Head of caudate nucleus (tissue), 42 donors: Measurements from ENCODE around the gene TNPO2.
"Not testable (repeated sequence)": the region's sequence is repeated elsewhere in the genome, so short reads cannot be mapped to it uniquely, and the experiment has no call there.

Source experiments
- DNase-seq, 42 donors: peaks; one replicate each; pipeline versions ENCODE4 v3.0.0 to v3.0.0-alpha.2; 2020 to 2021; ENCODE audit warnings: mixed read lengths in 7 of 42
- intact Hi-C: fragments of 100-400 bp; cut with DNase I; formaldehyde crosslinking; loops from one replicate; pipeline ENCODE4 v1.15.0; 2022

Gene TNPO2

DNA sequence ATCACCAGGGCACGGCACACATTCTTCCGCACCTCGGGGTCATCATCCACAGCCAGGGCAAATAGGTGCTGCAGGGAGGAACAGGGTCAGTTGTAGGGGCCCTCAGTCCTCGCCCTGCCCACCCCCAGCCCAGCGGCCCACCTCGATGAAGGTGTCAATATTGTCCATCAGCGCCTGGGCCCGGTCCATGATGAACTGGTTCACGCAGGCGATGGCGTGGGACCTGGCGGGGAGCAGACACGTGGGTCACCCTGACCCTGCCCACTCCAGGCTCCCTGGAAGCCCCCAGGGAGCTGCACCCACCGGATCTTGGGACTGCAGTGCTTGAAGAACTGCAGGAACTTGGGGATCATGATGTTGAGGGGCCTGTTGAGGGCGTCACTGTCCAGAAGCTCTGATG is 8.6 kb downstream of the TNPO2 start:
- intact Hi-C loops: no loop called here
- DNase-seq: no peak

DNA sequence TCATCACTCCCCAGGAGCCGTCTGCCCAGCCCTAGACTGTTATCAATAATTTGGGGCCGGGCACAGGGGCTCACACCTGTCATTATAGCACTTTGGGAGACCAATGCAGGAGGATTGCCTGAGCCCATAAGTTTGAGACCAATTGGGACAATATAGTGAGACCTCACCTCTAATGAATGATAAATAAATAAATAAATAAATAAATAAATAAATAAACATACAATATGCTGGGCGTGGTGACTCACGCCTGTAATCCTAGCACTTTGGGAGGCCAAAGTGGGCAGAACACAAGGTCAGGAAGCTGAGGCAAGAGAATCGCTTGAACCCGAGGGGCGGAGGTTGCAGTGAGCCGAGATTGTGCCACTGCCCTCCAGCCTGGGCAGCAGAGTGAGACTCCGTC is 10.4 kb downstream of the TNPO2 start:
- intact Hi-C loops, DNase-seq: not testable (repeated sequence)

DNA sequence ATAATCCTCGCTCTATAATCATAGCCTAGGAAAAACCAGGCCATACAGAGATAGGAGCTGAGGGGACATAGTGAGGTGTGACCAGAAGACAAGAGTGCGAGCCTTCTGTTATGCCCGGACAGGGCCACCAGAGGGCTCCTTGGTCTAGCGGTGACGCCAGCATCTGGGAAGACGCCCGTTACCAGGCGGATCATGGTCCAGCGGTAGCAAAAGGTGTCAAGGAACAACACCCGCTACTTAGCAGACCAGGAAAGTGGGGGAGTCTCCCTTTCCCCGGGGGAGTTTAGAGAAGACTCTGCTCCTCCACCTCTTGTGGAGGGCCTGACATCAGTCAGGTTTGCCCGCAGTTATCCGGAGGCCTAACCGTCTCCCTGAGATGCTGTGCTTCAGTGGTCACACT is 11.7 kb downstream of the TNPO2 start:
- DNase-seq: peak in 22 of 42 donors; percentile 15 to 58 (median 33)
- intact Hi-C loops: not testable (repeated sequence)

DNA sequence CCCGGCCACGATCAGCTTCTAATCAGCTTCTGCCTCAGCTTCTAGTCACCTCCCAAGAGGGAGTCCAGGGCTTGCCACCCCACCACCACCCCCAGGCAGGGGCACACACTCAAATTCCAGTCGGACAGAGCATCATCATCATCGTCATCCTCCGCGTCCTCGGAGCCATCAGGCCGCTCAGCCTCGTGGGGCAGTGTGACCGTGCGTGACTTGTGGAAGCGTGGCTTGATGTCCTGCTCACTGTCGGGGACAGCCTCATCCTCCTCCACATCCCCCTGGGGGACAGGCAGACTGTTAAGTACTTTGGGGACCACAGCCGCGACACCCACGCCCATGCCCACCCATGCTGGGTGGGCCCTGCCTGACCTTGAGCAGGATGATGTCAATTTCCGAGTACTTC is 12.5 kb downstream of the TNPO2 start:
- no peak for DNase-seq
- intact Hi-C loops: no loop called here

DNA sequence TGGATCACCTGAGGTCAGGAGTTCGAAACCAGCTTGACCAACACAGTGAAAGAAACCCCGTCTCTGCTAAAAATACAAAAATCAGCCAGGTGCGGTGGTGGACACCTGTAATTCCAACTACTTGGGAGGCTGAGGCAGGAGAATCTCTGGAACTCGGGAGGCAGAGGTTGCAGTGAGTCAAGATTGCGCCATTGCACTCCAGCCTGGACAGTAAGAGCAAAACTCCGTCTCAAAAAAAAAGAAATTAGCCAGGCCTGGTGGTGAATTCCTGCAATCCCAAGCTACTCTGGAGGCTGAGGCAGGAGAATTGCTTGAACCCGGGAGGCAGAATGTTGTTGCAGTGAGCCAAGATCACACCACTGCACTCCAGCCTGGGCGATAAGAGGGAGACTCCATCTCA is 15.1 kb downstream of the TNPO2 start:
- no peak for DNase-seq
- intact Hi-C loops: no loop called here

DNA sequence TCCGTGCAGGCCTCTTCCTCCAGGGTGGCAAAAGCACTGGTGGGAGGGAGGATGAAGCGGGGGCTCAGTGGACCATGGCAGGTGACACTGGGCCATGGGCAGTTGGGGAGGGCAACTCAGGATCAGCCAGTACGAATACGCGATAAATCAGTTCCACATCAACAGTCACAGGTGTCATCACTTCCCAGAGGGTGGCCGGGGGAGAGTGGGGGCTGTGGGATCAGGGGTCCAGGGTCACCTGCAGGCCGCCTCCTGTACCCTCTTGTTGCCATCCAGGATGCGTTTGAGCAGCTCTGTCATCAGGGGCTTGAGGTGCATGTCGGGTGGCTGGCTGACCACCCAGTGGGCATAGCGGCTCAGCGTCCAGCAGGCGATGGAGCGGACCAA is 17.4 kb downstream of the TNPO2 start:
- no peak for DNase-seq
- intact Hi-C loops: no loop called here

DNA sequence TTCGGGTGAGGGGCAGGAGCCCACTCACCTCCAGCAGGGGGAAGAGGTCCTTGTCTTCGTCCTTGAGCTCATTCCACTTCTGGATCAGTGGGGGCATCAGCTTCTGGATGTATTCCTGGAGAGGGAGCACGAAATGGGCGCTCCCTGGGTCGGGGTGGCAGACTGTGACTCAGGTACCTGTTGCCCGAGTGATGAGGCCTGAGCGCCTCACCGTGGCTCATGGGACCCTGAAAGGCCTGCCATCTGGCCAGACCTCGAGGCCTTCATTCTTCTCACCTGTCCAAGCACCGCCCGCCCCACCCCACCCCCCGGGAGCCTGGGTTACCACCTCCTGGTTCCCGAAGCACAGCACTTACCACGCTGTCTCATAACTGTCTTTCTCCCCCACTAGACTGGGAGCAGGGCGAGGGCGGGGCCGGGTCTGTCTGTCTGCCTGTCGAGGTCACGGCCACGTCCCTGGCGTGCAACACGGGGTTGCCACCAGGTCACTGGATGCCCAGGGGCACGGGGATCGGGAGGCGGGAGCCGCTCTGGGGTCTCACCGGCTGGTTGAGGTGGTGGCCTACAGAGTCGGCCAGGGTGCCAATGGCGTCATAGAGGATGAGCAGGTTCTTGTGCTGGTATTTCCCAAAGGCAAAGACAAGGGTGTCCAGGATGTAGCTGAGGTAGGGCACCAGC is 17.9 kb downstream of the TNPO2 start:
- intact Hi-C loops: no loop called here
- DNase-seq: no peak

DNA sequence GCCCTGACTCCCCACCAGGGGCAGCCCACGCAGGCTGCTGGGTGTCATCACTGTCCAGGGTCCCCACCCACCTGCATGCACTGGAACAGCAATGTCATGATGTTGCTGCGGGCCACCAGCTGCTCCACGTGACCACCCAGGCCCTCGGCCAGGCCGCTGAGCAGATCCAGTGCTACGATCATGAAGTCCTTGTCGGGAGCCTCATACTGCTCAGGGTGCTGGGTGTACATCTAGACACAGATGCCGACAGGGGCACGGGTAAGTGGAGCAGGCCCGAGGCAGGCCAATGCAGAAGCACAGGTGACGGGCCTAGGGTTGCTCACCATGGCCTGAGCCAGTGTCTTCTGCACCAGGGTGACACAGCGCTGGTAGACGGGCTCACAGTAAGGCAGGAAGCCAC is 18.6 kb downstream of the TNPO2 start:
- intact Hi-C loops: no loop called here
- DNase-seq: no peak

DNA sequence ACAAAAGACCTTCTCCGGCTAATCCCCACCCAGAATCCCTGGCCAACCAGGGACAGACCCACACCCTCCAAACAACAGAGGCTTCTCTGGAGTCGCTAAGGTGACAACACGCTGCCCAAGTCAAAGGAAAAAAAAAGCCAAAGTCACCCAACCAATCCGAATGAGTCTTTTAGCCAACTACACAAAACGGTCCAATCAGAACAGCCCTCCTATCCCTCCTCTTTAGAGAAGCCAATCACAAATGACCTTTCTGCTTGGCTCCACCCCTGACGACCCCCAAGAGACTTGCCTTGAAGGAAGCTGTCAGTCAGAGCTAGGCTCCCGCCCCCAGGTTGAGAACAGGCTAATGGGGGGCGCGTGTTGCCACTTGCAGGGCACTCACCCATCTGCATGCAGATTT is 20.7 kb downstream of the TNPO2 start:
- DNase-seq: no peak
- intact Hi-C loops: no loop called here

DNA sequence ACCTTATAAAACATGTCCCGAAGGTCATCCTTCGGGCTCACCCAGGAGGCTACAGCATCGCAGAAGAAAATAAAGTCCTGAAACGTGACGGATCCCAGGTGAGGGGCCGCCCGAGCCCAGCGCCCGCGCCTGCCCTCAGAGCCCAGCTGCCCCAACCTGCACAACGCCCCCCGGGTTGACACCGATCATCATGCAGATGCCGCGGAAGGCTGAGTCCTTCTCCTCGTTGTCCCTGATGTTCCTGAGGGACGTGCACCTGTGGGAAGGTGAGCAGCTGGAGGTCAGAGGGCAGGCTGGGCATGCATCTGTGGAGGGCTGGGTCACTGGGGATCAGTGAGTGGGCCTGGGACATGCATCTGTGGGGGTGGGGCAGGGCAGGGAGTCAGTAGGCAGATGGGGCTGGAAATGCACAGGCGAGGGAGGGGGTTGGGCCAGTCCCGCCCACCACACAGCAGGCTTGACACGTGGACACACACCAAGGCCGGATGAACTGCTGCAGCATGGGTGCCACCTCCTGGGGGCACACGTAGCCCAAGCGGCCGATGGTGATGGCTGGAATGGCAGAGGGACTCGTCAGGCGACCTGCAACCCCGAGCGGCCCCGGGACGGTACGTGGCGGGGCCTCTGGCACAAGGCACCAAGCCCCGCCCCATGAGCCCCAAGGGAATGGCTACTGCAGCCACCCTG is 22.0 kb downstream of the TNPO2 start:
- intact Hi-C loops: no loop called here
- DNase-seq: no peak

DNA sequence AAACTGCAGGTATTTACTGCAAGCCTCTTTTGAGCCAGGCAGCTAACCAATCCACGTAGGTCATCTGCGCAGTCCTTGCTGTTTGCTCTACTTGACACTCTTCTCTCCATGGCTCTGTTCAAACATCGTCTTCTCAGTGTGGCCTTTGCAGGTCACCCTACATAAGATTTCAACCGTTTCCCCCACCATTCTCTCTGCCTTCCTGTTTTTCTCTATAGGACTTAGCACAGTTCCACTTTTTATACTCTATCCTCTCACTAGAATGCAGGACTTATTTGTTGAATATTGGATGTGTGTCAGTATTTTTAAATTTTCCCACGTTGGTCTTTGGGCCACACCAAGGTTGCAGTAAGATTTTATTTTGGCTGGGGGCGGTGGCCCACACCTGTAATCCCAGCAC is 25.6 kb downstream of the TNPO2 start:
- intact Hi-C loops: no loop called here

DNA sequence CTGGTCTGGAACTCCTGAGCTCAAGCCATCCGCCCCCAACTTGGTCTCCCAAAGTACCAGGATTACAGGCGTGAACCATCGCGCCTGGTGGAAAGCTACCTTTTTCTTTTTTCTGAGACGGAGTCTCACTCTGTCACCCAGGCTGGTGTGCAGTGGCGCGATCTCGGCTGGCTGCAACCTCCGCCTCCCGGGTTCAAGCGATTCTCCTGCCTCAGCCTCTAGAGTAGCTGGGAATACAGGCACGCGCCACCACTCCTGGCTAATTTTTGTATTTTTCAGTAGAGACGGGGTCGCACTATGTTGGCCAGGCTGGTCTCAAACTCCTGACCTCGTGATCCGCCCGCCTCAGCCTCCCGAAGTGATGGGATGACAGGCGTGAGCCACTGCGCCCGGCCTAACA is 26.3 kb downstream of the TNPO2 start:
- intact Hi-C loops, DNase-seq: not testable (repeated sequence)

More for the DNA sequence above, 25.6 kb downstream of the TNPO2 start:
- DNase-seq: no peak

DNA sequence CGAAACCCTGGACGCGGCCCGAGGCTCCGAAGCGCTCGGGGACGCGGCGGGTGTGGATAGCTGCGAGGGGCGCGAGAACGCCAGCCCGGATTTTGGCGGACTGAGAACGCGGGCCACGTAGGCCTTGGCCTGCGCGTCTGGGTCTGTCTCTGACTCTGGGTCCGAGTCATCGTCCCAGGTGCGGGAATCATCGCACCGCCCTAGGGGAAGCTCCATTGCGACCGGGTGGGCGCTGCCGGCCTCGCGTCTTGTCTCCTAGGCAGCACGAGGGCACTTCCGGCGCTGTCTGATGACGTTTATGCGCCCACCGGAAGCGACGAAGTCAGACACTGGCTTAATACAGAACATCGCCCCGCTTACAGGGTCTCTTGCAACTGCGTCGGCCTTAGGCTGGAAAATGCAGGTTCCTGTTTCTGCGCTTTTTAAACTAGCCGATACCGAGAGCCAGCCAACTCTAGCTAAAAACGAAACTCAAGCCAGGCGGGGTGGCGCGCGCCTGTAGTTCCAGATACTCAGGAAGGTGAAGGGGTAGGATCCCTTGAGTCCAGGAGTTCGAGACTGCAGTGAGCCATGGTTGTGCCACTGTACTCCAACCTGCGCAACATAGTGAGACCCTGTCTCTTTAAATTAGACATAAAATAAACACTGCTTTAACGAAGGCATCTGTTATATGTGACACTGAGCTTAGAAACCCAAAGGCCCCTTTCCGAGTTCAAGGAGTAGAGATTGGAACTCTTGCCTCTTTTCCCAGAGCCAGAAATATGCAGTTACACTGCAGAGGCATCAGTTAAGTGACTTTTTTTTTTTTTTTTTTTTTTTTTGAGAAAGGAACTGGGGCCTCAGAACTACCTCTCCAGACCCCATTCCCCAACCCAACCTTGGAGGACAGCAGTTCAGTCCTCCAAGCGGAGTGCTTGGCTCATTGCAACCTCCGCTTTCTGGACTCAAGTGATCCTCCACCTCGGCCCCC is 27.1 kb downstream of the TNPO2 start, which contains the start of gene FBXW9:
Gene FBXW9, minus strand, starts transcription at position 266 of the 970 bp plus-strand sequence. Its CDS starts 50 bp downstream, at position 216.
- intact Hi-C loops: no loop called here
- peak; percentile 82 to 100 (median 98) for DNase-seq

DNA sequence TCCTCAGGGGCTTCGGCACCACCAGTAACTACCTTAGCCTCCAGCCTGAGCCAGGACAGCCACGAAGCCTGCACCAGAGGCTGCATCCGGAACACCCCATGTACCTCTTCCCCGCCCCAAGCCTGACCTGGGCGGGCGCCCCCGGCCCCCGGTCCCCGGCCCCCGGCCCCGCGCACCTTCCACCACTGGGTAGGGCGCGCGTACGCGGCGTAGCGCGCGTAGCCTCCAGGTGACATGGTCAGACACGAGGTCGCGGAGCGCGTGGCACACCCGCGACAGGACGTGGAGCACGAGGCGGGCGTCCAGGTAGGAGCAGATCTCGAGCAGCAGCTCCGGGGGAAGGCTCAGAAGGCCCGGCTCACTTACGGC is 27.8 kb downstream of the TNPO2 start:
- intact Hi-C loops: no loop called here
- peak in 10 of 42 donors; percentile 12 to 40 (median 26) for DNase-seq

DNA sequence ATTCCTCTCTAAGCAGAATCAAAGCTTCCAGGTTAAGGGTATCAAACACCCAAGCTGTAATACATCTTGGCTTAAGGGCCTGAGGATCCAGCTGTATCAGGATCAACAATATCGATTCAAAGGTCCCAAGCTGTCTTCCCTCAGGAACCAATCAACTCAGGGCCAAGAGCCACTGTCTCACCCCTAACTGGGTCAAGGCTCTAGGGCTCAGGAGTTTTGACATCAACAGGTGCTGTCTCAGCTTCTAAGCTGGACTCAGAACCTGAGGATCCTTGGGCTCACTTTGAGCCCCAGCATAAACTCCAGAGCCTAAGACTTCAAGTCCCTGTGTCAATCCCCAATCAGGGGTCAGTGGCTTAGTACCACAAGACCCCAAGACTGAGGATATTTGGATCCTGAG is 28.2 kb downstream of the TNPO2 start:
- intact Hi-C loops: no loop called here
- DNase-seq: no peak

DNA sequence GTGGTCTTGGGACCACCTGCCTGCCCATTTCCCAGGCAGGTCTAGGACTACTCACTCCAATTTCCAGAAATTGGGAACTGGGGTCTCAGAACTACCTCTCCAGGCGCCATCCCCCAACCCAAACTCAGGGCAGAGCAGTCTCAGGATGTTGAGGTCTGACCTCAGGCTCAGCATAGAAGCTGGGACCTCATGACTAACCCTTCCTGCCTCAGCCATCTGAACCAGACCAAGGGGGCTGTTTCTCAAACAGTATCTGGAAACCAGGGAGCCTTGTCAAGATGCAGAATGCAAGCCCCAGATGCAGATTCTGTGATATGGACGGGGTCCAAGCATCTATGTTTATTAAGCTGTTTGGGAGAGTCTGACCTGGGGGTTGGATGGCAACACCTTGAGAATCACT is 28.6 kb downstream of the TNPO2 start:
- intact Hi-C loops: no loop called here
- no peak for DNase-seq

DNA sequence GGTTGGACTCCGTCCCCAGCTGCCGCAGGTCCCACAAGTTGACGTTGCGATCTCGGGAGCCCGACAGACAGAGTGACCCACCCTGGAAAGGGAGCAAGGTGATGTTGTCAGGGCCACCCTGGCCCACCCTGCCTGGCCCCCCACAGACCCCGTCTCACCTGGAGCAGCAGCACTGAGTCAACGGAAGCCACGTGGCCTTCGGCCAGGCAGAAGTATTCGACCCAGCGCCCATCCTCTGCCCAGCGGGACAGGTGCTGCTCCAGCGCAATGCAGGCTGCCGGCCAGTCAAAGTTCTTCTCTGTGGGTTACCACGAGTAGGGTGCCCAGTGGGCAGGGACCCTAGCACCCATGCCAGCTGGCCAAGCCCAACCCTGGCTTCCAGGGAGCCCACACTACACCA is 29.1 kb downstream of the TNPO2 start:
- no peak for DNase-seq
- intact Hi-C loops: no loop called here

DNA sequence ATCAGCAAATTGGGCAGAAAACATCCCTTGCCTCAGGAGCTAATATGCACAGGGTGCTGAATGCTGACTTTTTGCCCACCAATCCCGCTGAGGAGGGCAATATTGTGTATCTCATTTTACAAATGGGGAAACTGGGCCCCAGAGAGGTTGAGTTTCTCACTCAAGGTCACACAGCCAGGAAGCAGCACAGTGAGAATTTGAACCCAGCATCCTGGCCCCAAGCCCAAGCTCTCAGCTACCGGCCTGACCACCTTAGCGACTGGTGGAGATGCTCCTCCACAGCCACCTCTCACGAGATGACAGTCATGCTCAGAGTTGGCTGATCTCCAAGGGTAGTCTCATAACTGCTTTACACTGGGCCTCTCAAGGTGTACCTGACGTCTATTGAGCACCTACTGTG is 30.8 kb downstream of the TNPO2 start:
- intact Hi-C loops: no loop called here
- no peak for DNase-seq

DNA sequence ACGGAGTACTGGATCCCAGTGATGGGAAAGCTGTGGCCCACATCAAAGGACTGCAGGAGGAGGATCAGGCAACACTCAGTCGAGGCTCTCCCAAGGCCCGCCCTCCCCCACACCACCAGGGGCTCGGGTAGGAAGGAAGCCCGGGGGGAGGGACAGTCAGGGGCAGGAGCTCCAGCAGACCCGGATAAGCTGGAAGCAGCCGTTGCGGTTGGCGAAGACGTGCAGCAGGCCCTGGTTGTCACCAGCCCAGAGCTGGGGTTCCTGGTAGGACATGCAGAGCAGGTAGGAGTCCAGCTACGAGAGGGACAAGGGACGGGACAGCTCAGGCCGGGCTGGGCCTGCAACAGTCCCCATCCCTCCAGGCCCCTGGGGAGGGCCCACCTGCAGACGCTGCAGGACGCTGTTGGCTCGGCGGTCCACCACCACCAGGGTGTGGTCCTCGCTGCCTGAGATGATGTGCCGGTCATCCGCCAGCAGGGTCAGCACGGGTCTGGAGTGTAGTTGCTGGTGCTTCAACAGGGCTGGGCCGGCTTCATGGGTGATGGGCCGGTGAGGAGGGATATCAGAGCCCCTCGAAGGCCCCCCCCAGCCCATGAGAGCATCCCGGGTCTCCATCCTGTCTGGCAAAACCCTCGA is 34.0 kb downstream of the TNPO2 start:
- intact Hi-C loops: no loop called here
- no peak for DNase-seq
